Neural cell (in vitro differentiated cells): ENCODE measurements around the gene ACOX3. TPM values are rescaled to one million over a fixed set of nuclear protein-coding genes. Genes with fewer than 3 reads are reported as not detected.
A peak's percentile ranks its signal among the peaks of the same experiment; 100 is the strongest.

Experiments
- H2AFZ ChIP-seq: fragments of 200-600, 300-800 bp; sonication (generic), shearing (Covaris generic); 2 replicates; pipeline ENCODE4 v1.6.0; 2014; ENCODE audit warnings: low read depth, mild to moderate bottlenecking, antibody characterized with exemption, low read length, moderate library complexity
- H3F3A ChIP-seq: fragments of 200-600 bp; shearing (Covaris generic); 2 replicates; pipeline ENCODE4 v1.6.1; 2016; ENCODE audit warnings: mild to moderate bottlenecking, moderate library complexity, mixed read lengths, antibody characterized with exemption, low read length; ENCODE audit not compliant: insufficient read depth, poor library complexity, severe bottlenecking
- H3K27ac ChIP-seq: fragments of 200-600, 300-800 bp; sonication (generic), shearing (Covaris generic); 2 replicates; pipeline ENCODE4 v1.5.1; 2014; ENCODE audit warnings: mild to moderate bottlenecking, low read length, moderate library complexity
- H3K27me3 ChIP-seq: fragments of 300-800, 200-600 bp; sonication (generic), shearing (Covaris generic); 2 replicates; pipeline ENCODE4 v1.6.0; 2014; ENCODE audit warnings: mild to moderate bottlenecking, low read depth, low read length, moderate library complexity; ENCODE audit not compliant: insufficient read depth
- H3K36me3 ChIP-seq: fragments of 300-800, 200-600 bp; sonication (generic), shearing (Covaris generic); 2 replicates; pipeline ENCODE4 v1.5.1; 2014; ENCODE audit warnings: mild to moderate bottlenecking, antibody characterized with exemption, low read length, moderate library complexity; ENCODE audit not compliant: insufficient read depth
- H3K4me2 ChIP-seq: fragments of 300-800, 200-600 bp; sonication (generic), shearing (Covaris generic); 2 replicates; pipeline ENCODE4 v1.6.0; 2014; ENCODE audit warnings: mild to moderate bottlenecking, low read length
- H3K4me3 ChIP-seq: fragments of 300-800, 200-600 bp; sonication (generic), shearing (Covaris generic); 2 replicates; pipeline ENCODE4 v1.5.1; 2014; ENCODE audit warnings: mild to moderate bottlenecking, low read length, moderate library complexity
- H3K79me2 ChIP-seq: fragments of 200-600 bp; shearing (Covaris generic); replicated peaks from 2 replicates; pipeline ENCODE4 v1.6.0; 2014; ENCODE audit warnings: mild to moderate bottlenecking, low read length, moderate library complexity; ENCODE audit not compliant: insufficient read depth
- H3K9ac ChIP-seq: fragments of 300-800, 200-600 bp; sonication (generic), shearing (Covaris generic); 2 replicates; pipeline ENCODE4 v1.6.1; 2016; ENCODE audit warnings: mild to moderate bottlenecking, low read length, mixed read lengths
- H3K9me2 ChIP-seq: fragments of 200-600 bp; shearing (Covaris generic); 2 replicates; pipeline ENCODE4 v1.6.1; 2016; ENCODE audit warnings: mild to moderate bottlenecking, low read length, mixed read lengths; ENCODE audit not compliant: insufficient read depth
- H3K9me3 ChIP-seq: fragments of 200-600, 300-800 bp; sonication (generic), shearing (Covaris generic); 2 replicates; pipeline ENCODE4 v1.6.1; 2016; ENCODE audit warnings: mild to moderate bottlenecking, mixed run types, low read length, moderate library complexity, mixed read lengths
- H4K20me1 ChIP-seq: fragments of 200-600 bp; shearing (Covaris generic); 2 replicates; pipeline ENCODE4 v1.6.1; 2016; ENCODE audit warnings: mild to moderate bottlenecking, mixed run types; ENCODE audit not compliant: insufficient read depth
- CTCF ChIP-seq: fragments of 450-650 bp; IDR thresholded peaks from 2 replicates; pipeline ENCODE4 v1.5.1; 2014; ENCODE audit warnings: antibody characterized with exemption, mild to moderate bottlenecking, moderate library complexity; ENCODE audit not compliant: poor library complexity, severe bottlenecking
- EP300 ChIP-seq: fragments of 450-650 bp; conservative IDR thresholded peaks from 2 replicates; pipeline ENCODE4 v1.6.1; 2014; ENCODE audit warnings: antibody characterized with exemption, mild to moderate bottlenecking, moderate library complexity; ENCODE audit not compliant: poor library complexity, severe bottlenecking
- EZH2 ChIP-seq: fragments of 200-600, 300-800 bp; shearing (Covaris generic), sonication (generic); IDR thresholded peaks from 2 replicates; pipeline ENCODE4 v1.6.1; 2014; ENCODE audit warnings: antibody characterized with exemption, low read length, borderline replicate concordance, mild to moderate bottlenecking; ENCODE audit not compliant: insufficient read depth, poor library complexity, severe bottlenecking
- MXI1 ChIP-seq: fragments of 450-650 bp; conservative IDR thresholded peaks from 2 replicates; pipeline ENCODE4 v1.6.1; 2014; ENCODE audit warnings: antibody characterized with exemption, mild to moderate bottlenecking; ENCODE audit not compliant: poor library complexity, severe bottlenecking
- POLR2AphosphoS5 ChIP-seq: IDR thresholded peaks from 2 replicates; pipeline ENCODE4 v1.6.1; 2012
- RAD21 ChIP-seq: fragments of 450-650 bp; conservative IDR thresholded peaks from 2 replicates; pipeline ENCODE4 v1.6.1; 2014; ENCODE audit warnings: antibody characterized with exemption, mild to moderate bottlenecking, moderate library complexity
- REST ChIP-seq: IDR thresholded peaks from 2 replicates; pipeline ENCODE4 v1.6.1; 2012; ENCODE audit warnings: borderline replicate concordance
- SMC3 ChIP-seq: fragments of 450-650 bp; conservative IDR thresholded peaks from 2 replicates; pipeline ENCODE4 v1.6.1; 2014; ENCODE audit warnings: antibody characterized with exemption, mild to moderate bottlenecking, moderate library complexity; ENCODE audit not compliant: poor library complexity
- TAF1 ChIP-seq: IDR thresholded peaks from 2 replicates; pipeline ENCODE4 v1.6.1; 2012; ENCODE audit warnings: low read depth
- polyA plus RNA-seq: library from polyadenylated mRNA; depleted of rRNA; stranded (reverse); fragments of >200 nt; gene quantifications from 2 replicates; pipeline ENCODE4 v1.2.3, GENCODE V29; 2014

Gene ACOX3
- polyA plus RNA-seq, 1 donor from 2014 or later, result 13.2 TPM

DNA sequence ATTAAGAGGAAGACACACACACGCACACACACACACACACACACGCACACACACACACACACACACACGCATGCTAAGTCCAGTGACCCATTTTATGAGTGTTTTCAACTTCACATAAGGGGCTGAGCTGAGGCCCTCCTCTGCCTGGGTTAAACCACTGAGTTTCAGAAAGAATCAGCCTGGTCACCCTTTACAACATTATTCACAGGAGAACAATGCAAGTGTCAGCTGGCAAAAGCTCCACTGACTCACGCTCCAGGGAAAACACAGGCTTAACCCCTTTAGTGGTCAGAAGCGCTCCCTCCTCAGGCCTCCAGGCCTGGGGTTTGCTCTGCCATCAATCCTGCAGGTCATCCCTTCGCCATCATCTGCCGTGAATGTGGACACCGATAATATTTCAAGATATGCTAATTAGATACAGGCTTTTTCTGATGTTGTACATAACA is 46.9 kb downstream of the ACOX3 start:
- Histone ChIP-seq H3K4me3 (no peak overlapping the region), H3K9me3 (no peaks in the 10 kb centered on the region), H2AFZ (no peak overlapping the region), H3K27me3 (no peaks in the 10 kb centered on the region), H4K20me1 (no peaks in the 10 kb centered on the region), H3K79me2 (no peaks in the 10 kb centered on the region), H3K27ac (peak overlapping the region; percentile 56), H3K9ac (peak overlapping the region; percentile 41), H3F3A (peaks cover 4% of the 10 kb centered on the region), H3K4me2 (no peak overlapping the region), H3K36me3 (peaks cover 4% of the 10 kb centered on the region), H3K9me2 (no peaks in the 10 kb centered on the region)
- TF ChIP-seq EZH2 (no peak), RAD21 (no peak), MXI1 (no peak), TAF1 (no peak), POLR2AphosphoS5 (no peak), REST (no peak), EP300 (no peak), SMC3 (no peak), CTCF (no peak)

DNA sequence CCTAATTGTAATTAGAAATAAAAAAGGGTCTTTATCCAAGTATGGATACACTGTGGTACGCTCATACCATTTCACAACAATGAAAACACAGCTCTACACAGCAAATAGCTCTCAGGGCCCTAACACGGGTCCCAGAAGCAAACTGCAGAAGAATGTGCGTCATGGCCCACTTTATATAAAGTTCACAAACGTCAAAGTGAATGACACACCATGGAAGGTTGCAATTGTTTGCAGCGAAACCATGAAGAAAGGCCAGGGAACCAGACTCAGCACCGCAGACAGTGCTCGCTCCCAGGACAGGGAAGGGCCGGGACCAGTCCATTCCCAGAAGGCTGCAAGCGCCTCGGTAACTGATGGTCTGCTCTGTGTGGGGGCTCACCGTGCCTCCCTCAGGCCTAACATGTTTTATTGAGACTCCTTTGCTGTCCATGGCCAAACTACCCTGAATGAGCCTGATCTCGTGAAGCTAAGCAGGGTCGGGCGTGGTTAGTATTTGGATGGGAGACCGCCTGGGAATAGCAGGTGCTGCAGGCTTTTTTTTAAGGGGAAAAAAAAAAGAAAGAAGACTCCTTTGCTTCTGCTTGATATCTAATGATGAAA is 47.8 kb downstream of the ACOX3 start:
- H3K79me2 ChIP-seq, result no peaks in the 10 kb centered on the region
- no peak overlapping the region for H3K27ac ChIP-seq
- no peaks in the 10 kb centered on the region for H4K20me1 ChIP-seq

More for the DNA sequence above, 47.8 kb downstream of the ACOX3 start:
- no peaks in the 10 kb centered on the region for H3K9me3 ChIP-seq
- H3K27me3 ChIP-seq, result no peaks in the 10 kb centered on the region
- peaks cover 4% of the 10 kb centered on the region for H3F3A ChIP-seq
- no peak for TF ChIP-seq EP300
- no peak overlapping the region for H2AFZ ChIP-seq
- H3K9ac ChIP-seq, result no peak overlapping the region
- H3K4me3 ChIP-seq, result no peak overlapping the region
- peaks cover 4% of the 10 kb centered on the region for H3K36me3 ChIP-seq
- H3K9me2 ChIP-seq, result no peaks in the 10 kb centered on the region
- no peak overlapping the region for H3K4me2 ChIP-seq
